Keratinocyte (primary cell): Measurements from ENCODE around the gene ADAMTS1. TPM values are rescaled to one million over a fixed set of nuclear protein-coding genes. Genes with fewer than 3 reads are reported as not detected.

ENCODE experiments used
- DNase-seq: peaks from one replicate; pipeline ENCODE4 v3.0.0-alpha.2; 2011; ENCODE audit warnings: low read depth, missing footprints, low spot score
- FAIRE-seq: peaks from 2 replicates; lab custom pipeline; 2011; peaks lifted over from hg19 to GRCh38; lab: Jason Lieb, UNC
- H2AFZ ChIP-seq: 2 replicates; pipeline ENCODE4 v1.6.0; 2012; ENCODE audit warnings: low read length, control low read depth, inconsistent platforms; ENCODE audit not compliant: control insufficient read depth
- H3K27ac ChIP-seq: 2 replicates; pipeline ENCODE4 v1.5.1; 2011; ENCODE audit warnings: low read length; ENCODE audit not compliant: control insufficient read depth, insufficient read depth
- H3K27me3 ChIP-seq: 3 replicates; pipeline ENCODE4 v1.6.0; 2011; ENCODE audit warnings: low read length; ENCODE audit not compliant: control insufficient read depth, insufficient read depth; ENCODE audit errors: extremely low read depth
- H3K36me3 ChIP-seq, 2 experiments: 2 replicates in 1 of 2; 3 replicates in 1 of 2; pipeline ENCODE4 v1.5.1; 2011; ENCODE audit warnings: low read length in 2 of 2, mild to moderate bottlenecking in 1 of 2; ENCODE audit not compliant: control insufficient read depth in 2 of 2, insufficient read depth in 2 of 2; ENCODE audit errors: extremely low read depth in 1 of 2
- H3K4me1 ChIP-seq: 3 replicates; pipeline ENCODE4 v1.5.1; 2011; ENCODE audit warnings: low read length; ENCODE audit not compliant: control insufficient read depth, insufficient read depth; ENCODE audit errors: extremely low read depth
- H3K4me2 ChIP-seq: 3 replicates; pipeline ENCODE4 v1.6.0; 2011; ENCODE audit warnings: low read depth, low read length; ENCODE audit not compliant: control insufficient read depth, insufficient read depth; ENCODE audit errors: extremely low read depth
- H3K4me3 ChIP-seq, 3 experiments: fragments of 200-600 bp in 1 of 3; sonication (generic) in 1 of 3; 2 replicates in 2 of 3; 3 replicates in 1 of 3; pipeline ENCODE4 v1.5.1; 2011 to 2016; ENCODE audit warnings: low read length in 3 of 3, mild to moderate bottlenecking in 3 of 3, control low read depth in 2 of 3, inconsistent platforms in 1 of 3, low read depth in 1 of 3, mixed read lengths in 1 of 3, mixed run types in 1 of 3, moderate library complexity in 1 of 3; ENCODE audit not compliant: control insufficient read depth in 2 of 3, insufficient read depth in 2 of 3; ENCODE audit errors: extremely low read depth in 1 of 3
- H3K79me2 ChIP-seq: 2 replicates; pipeline ENCODE4 v1.6.0; 2012; ENCODE audit warnings: low read length; ENCODE audit not compliant: control insufficient read depth, insufficient read depth
- H3K9ac ChIP-seq: 3 replicates; pipeline ENCODE4 v1.6.0; 2011; ENCODE audit warnings: low read length; ENCODE audit not compliant: control insufficient read depth, insufficient read depth; ENCODE audit errors: extremely low read depth
- H3K9me1 ChIP-seq: 3 replicates; pipeline ENCODE4 v1.6.0; 2011; ENCODE audit warnings: low read length; ENCODE audit not compliant: control insufficient read depth, insufficient read depth; ENCODE audit errors: extremely low read depth
- H3K9me3 ChIP-seq: 2 replicates; pipeline ENCODE4 v1.5.1; 2012; ENCODE audit warnings: low read depth, low read length; ENCODE audit not compliant: control insufficient read depth
- H4K20me1 ChIP-seq: 3 replicates; pipeline ENCODE4 v1.6.0; 2011; ENCODE audit warnings: low read length; ENCODE audit not compliant: control insufficient read depth, insufficient read depth; ENCODE audit errors: extremely low read depth
- EZH2 ChIP-seq: IDR thresholded peaks from one replicate; pipeline ENCODE4 v1.6.1; 2012; ENCODE audit warnings: inconsistent platforms, mild to moderate bottlenecking, low read length, moderate library complexity
- dilution Hi-C: fragments of 300-500 bp; cut with MboI; formaldehyde crosslinking; loops from one replicate; pipeline ENCODE4 v1.7.0; 2020; ENCODE audit warnings: low sequenced_read_pairs; ENCODE audit not compliant: extremely low pct_ligation_motif_present
- polyA plus RNA-seq, 5 experiments: library from polyadenylated mRNA; depleted of rRNA in 3 of 5; stranded (reverse) in 3 of 5; stranded (forward) in 1 of 5; unstranded in 1 of 5; fragments of >200 nt; gene quantifications; 1 replicate in 1 of 5; 2 replicates in 3 of 5; 3 replicates in 1 of 5; pipeline versions ENCODE4 v1.2.1 to v1.2.3, GENCODE V29; 2011 to 2012; ENCODE audit warnings: missing spikeins in 2 of 5, low read depth in 1 of 5, low replicate concordance in 1 of 5
- TF ChIP-seq, protein P1 (sequence below), 3 experiments: IDR thresholded peaks in 1 of 3; conservative IDR thresholded peaks in 1 of 3; optimal IDR thresholded peaks in 1 of 3; 2 replicates in 2 of 3; 3 replicates in 1 of 3; pipeline versions ENCODE3 to v1.5.1; 2011; ENCODE audit warnings: low read length in 3 of 3, mild to moderate bottlenecking in 3 of 3, moderate library complexity in 2 of 3, control low read depth in 1 of 3, inconsistent platforms in 1 of 3; ENCODE audit not compliant: insufficient read depth in 2 of 3; ENCODE audit errors: extremely low read depth in 1 of 3

The ADAMTS1 gene
- polyA plus RNA-seq, 1 donor (not counting 4 experiments of a cell fraction or from before 2014, with no cell fraction given), result 344 TPM

DNA sequence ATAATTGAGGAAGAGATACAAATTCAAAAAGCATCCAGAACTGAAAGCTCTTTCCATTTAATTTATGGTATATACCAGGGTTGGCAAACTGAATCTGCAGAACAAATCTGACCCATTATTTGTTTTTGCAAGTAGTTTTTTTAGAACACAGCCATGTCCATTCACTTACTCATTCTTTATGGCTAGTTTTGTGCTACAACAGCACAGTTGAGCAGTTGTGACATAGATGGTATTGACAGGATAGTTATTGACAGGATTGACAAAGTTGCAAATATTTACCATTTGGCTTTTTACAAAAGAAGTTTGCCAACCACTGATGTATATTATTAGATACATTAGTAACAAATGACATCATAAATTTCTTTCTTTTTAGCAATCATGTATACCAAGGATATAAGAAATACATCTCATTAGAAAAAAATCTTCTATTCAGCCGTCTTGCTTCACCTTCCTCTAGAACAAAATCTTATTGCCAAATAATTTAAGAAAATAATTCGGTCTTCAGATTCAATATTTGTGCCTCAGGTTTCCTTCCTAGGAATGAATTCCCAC, 9.4 kb downstream of the ADAMTS1 start:
- Histone ChIP-seq H3K79me2 (no peaks in the 10 kb centered on the region), H3K27ac (peak overlapping the region; percentile 85), H3K9me3 (no peaks in the 10 kb centered on the region), H3K27me3 (no peaks in the 10 kb centered on the region), H2AFZ (no peak overlapping the region), H3K9ac (peak overlapping the region; percentile 3), H4K20me1 (peaks cover 4% of the 10 kb centered on the region), H3K4me3 (no peak overlapping the region), H3K4me2 (peak overlapping the region; percentile 57), H3K9me1 (peaks cover 4% of the 10 kb centered on the region), H3K36me3 (peaks cover 7 to 32% of the 10 kb centered on the region in 2 experiments), H3K4me1 (peaks cover 29% of the 10 kb centered on the region)
- dilution Hi-C loops, result no loop called here
- no peak for DNase-seq
- peak; percentile 52 for FAIRE-seq
- TF ChIP-seq, protein P1, sequence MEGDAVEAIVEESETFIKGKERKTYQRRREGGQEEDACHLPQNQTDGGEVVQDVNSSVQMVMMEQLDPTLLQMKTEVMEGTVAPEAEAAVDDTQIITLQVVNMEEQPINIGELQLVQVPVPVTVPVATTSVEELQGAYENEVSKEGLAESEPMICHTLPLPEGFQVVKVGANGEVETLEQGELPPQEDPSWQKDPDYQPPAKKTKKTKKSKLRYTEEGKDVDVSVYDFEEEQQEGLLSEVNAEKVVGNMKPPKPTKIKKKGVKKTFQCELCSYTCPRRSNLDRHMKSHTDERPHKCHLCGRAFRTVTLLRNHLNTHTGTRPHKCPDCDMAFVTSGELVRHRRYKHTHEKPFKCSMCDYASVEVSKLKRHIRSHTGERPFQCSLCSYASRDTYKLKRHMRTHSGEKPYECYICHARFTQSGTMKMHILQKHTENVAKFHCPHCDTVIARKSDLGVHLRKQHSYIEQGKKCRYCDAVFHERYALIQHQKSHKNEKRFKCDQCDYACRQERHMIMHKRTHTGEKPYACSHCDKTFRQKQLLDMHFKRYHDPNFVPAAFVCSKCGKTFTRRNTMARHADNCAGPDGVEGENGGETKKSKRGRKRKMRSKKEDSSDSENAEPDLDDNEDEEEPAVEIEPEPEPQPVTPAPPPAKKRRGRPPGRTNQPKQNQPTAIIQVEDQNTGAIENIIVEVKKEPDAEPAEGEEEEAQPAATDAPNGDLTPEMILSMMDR (optimal IDR thresholded peaks at IDR 0.05 in 1 of 3, IDR thresholded peaks at IDR 0.05 in 1 of 3, conservative IDR thresholded peaks at IDR 0.05 in 1 of 3; ENCODE audit: extremely low read depth in 1 of 3, insufficient read depth in 2 of 3, low read length in 3 of 3), result no peak
- TF ChIP-seq EZH2, result no peak

DNA sequence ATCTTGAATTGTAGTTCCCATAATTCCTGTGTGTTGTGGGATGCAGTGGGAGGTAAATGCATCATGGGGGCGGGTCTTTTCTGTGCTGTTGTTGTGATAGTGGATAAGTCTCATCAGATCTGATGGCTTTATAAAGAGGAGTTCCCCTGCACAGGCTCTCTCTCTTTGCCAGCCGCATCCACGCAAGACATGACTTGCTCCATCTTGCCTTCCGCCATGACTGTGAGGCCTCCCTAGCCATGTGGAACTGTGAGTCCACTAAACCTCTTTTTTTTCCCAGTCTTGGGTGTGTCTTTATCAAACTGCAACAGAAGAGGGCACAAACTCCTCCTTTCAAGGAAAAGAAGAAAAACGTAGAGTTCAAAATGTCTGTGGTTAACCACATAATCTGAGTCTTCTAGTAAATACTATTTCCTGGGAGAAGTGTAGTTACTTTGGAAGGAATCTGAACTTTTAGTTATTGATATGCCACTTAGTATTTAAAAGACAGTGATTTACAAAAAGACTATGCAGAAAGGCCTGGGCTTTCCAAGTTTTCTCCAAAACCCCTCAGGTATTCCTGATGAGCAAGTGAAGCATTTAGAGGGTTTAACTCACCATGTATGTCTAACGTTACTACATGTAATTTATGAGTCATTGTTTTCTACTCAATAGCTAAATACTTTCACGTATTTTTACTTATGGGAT, 10.0 kb downstream of the ADAMTS1 start:
- no peak for DNase-seq
- Histone ChIP-seq H3K27me3 (no peaks in the 10 kb centered on the region), H3K9ac (no peak overlapping the region), H3K9me1 (peaks cover 2% of the 10 kb centered on the region), H3K4me3 (no peak overlapping the region), H3K36me3 (peaks cover 5 to 28% of the 10 kb centered on the region in 2 experiments), H3K4me2 (peak overlapping the region; percentile 57), H4K20me1 (peaks cover 2% of the 10 kb centered on the region), H3K9me3 (no peaks in the 10 kb centered on the region), H3K79me2 (no peaks in the 10 kb centered on the region), H2AFZ (no peak overlapping the region), H3K27ac (peak overlapping the region; percentile 85), H3K4me1 (peaks cover 27% of the 10 kb centered on the region)
- FAIRE-seq, result peak; percentile 96
- TF ChIP-seq, protein P1 (optimal IDR thresholded peaks at IDR 0.05 in 1 of 3, IDR thresholded peaks at IDR 0.05 in 1 of 3, conservative IDR thresholded peaks at IDR 0.05 in 1 of 3; ENCODE audit: extremely low read depth in 1 of 3, insufficient read depth in 2 of 3, low read length in 3 of 3), result no peak
- no peak for TF ChIP-seq EZH2
- dilution Hi-C loops, result no loop called here
